ENCODE measurements around the gene ARL2BP.
"Not testable (repeated sequence)": the region's sequence is repeated elsewhere in the genome, so short reads cannot be mapped to it uniquely, and the experiment has no call there.

Gene ARL2BP

DNA sequence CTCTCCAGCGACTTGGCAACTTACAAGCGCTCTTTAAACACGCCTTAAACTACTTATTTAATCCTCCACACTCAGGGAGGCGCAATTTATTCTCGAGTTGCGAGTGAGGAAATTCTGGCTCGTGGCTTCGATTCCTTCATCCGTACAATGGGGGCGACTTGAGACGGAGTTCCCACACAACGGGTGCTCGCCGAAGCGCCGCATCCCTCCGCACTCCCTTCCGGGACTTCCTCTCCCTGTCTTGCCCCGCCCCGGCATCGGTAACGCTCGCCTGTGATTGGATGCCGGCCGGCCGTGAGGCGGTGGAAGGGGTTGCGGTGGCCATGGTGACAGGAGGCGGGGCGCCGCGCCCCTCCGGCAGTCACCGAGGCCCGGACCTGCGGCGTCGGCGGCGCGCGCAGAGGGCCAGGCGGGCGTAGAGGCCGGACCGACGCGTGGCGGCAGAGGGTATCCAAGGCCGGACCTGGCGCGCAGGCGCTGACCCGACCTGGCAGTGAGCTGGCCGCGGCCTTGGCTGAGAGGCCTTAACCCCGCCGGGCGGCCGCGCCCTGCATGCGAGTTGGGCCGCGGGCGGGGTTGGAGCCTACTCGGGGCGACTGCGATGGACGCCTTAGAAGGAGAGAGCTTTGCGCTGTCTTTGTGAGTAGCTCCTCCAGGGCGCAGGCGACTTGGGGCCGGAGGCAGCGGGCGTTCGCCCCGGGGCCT lies at the start of gene ARL2BP:
Gene ARL2BP, plus strand, starts transcription at position 493 of the 705 bp plus-strand sequence. Its CDS starts 109 bp downstream, at position 602.
- DNase-seq = peak; percentile 58 to 99 (median 96)

DNA sequence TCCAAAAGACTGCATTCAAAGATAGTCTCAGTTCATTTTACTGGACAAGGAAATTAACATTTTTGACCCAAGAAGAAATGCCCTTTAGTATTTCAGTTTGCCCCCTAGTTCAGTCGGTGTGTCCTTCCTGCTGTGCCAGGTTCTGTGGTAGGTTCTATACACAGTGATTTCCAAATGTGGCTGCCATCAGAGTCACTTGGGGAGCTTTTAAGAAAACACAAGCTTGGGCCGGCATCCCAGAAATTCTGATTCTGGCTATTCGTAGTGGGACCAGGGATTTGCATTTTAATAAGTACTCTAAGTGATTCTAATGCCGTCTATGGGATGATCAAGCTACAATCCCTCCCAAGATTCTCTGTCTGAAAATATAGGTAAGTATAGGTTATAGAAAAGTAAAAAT lies 48.8 kb upstream of the ARL2BP start:
- DNase-seq = peak in 18 of 51 donors; percentile 4 to 58 (median 20)

DNA sequence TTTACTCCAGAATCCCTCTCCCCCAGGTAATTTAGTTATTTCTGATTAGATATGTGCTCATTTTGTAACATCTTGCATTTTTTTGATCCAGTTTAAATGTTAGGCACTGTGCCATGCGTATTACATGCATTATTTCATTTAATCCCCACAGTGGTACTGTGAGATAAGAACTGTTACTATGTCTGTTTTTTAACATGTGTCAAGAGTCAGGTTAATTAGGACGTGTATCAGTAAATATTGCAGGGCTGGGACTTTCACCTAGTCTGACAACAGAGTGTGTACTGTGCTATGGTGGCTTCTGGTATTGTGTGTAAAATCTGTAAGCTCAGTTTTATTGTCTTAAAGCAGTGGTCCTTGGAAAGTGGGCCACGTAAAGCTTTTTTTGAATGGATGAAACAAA lies 48.3 kb upstream of the ARL2BP start:
- no peak for DNase-seq

DNA sequence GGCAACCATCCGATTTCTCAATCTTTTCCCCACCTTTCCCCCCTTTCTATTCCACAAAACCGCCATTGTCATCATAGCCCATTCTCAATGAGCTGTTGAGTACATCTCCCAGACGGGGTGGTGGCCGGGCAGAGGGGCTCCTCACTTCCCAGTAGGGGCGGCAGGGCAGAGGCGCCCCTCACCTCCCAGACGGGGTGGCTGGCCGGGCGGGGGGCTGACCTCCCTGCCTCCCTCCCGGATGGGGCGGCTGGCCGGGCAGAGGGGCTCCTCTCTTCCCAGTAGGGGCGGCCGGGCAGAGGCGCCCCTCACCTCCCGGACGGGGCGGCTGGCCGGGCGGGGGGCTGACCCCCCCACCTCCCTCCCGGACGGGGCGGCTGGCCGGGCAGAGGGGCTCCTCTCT lies 44.7 kb upstream of the ARL2BP start:
- DNase-seq = not testable (repeated sequence)

DNA sequence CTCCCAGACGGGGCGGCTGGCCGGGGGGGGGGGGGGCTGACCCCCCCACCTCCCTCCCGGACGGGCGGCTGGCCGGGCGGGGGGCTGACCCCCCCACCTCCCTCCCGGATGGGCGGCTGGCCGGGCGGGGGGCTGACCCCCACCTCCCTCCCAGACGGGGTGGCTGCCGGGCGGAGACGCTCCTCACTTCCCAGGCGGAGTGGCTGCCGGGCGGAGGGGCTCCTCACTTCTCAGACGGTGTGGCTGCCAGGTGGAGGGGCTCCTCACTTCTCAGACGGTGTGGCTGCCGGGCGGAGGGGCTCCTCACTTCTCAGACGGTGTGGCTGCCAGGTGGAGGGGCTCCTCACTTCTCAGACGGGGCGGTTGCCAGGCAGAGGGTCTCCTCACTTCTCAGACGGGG lies 44.1 kb upstream of the ARL2BP start:
- not testable (repeated sequence) for DNase-seq

DNA sequence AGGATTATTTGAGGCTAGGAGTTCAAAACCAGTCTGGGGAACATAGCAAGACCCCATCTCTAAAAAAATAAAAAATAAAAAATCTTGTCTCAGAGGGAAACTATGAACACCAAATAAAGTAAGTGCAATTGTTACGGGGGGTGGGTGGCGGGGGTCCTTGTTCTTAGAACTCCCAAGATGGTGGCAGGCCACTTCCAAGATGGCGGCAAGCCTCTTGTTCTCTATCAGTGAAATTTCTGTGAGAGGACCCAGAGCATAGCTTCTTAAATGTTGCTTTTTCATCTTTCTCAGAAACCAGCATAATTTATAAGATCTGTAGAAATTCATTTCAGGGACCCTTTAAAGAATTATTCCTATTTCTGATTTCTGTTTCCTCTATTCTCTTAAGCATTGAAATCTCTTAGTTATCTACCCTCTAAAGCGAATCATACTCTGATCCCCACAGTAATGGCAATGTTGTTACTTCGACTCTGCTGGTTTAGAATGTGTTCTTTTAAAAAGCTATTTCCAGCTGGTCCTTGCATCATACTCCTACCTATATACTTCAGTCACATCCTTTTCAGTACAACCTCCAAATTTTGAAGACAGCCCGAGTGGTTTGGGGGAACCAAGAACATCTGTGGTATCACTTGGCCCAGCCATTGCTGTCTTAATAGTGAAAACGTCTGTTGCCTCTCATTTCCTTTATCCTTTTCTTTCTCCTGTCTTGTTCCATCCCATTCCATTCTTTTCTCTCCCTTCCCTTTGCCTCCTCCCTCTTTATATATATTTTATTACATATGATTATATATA lies 42.8 kb upstream of the ARL2BP start:
- DNase-seq = no peak

DNA sequence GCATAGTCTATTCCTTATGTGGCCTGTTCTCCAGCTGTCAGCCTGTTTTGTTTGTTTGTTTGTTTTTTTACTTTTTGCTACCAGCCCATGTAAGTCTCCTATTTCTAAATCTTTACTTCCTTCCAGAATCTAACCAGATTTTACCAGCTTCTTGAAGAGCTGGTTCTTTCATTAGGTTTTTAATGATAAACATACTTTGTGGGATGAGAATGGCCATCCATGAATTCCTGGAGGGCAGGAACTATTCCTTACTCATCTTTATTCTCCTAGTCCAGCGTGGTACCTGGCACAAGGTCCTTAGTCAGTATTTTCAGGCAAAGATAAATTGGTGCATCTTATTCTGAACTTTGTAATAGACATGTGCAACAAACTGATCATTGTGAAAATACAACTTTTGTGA lies 41.6 kb upstream of the ARL2BP start:
- no peak for DNase-seq

DNA sequence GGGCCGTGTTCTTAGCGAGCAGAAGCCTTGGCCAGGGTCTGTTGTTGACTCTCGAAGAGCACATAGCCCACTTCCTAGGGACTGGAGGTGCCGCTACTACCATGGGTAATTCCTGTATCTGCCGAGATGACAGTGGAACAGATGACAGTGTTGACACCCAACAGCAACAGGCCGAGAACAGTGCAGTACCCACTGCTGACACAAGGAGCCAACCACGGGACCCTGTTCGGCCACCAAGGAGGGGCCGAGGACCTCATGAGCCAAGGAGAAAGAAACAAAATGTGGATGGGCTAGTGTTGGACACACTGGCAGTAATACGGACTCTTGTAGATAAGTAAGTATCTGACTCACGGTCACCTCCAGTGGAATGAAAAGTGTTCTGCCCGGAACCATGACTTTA lies 40.4 kb upstream of the ARL2BP start:
- no peak for DNase-seq

DNA sequence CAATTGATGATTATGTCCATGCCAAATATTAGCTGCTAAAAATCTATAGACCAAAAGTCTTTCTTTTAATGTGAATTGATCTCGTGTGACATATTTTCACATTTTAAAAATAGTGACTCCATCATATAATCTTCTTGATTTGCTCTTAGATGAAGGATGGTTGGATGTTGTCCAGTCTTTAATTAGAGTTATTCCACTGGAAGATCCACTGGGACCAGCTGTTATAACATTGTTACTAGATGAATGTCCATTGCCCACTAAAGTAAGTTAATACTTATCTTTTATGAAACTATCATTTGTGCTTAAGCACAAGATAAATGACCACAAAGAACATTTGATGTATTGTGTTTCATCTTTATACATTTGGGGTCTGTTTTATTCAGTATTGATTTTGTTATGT lies 36.1 kb upstream of the ARL2BP start:
- DNase-seq = no peak

DNA sequence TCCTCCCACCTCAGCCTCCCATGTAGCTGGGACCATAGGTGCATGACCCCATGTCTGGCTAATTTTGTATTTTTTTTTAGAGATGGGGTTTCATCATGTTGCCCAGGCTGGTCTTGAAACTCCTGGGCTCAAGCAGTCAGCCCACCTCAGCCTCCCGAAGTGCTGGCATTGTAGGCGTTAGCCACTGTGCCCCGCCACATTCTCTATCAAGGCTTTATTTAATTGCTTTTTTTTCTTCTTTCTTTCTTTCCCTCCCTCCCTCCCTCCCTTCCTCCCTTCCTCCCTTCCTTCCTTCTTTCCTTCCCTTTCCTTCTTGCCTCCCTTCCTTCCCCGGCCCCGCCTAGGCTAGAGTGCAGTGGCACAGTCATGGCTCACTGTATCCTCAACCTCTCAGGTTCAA lies 35.3 kb upstream of the ARL2BP start:
- no peak for DNase-seq

DNA sequence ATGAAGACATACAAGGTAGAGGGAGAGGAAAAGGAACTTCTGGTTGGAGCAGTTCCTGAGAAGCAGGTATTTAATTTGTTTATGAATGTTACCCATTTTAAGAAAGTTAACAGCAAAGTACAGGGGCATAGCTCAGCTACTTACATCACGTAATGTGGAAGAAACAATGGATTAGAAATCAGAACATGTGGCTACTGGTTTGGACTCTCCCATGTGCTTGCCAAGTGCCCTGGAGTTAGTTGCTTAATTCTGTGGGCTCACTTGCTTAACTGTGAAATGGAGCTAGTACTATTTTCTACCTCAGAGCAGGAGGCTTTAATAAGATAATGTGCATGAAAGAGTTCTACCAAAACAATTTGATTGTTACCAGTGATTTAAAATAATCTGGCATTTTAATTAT lies 31.6 kb upstream of the ARL2BP start:
- no peak for DNase-seq

DNA sequence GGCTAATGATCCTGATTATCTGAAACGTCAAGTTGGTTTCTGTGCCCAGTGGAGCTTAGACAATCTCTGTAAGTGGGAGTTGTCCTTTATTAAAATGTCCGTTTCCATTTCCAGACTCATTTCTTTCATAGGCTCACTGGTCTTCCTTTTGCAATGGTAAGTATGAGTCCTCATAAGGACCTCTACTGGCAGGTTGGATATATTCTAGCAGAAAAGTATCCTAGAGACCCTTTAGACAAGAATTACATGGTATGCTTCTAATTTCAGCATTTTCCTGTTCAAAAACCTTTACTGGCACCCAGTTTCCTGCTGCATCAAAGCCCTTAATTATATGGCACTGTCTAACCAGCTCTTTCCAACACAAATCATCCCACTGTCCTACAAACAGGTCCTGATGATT lies 28.1 kb upstream of the ARL2BP start:
- DNase-seq = no peak

DNA sequence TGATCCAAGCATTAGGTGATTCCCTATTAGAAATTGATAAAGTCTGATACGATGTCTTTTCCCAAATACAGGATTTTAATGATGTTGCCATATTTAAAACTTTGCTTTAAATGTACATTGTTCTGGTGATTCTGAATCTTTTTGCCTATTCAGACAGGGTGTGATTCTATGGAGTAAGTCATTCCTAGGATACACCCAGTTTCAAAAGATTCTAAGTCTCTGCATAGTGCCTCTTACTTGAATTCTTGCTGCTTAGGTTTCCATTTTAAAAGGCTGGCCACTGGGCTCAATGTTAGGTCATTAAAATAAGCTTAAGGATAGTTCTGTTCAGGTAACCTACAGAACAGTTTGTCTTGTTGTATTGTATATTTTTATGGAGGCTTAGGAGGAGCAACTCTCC lies 22.0 kb upstream of the ARL2BP start:
- no peak for DNase-seq

DNA sequence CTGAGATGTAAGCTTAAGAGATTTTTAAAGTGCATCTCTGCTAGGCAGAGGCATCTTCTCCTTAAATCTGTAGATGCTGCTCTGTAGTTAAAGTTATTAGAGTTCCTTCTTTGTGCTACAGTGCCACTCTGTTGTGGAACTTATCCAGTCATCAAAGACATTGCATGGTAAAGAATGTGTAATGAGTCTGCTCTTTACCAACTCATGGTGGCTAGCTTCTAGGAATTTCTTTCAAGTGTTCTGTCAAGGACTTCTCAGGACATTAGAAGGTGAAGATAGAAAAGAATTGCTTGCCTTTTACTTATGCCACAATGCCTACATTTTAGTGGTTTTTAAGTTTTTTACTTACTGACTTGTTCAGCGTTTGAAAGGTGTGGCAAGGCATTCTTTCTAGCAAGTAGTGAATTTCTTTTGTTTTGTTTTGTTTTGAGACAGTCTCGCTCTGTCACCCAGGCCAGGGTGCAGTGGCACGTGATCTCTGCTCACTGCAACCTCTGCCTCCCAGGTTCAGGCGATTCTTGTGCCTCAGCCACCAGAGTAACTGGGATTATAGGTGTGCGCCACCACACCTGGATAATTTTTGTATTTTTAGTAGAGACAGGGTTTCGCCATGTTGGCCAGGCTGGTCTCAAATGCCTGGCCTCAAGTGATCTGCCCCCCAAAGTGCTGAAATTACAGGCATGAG lies 20.3 kb upstream of the ARL2BP start:
- DNase-seq = no peak

DNA sequence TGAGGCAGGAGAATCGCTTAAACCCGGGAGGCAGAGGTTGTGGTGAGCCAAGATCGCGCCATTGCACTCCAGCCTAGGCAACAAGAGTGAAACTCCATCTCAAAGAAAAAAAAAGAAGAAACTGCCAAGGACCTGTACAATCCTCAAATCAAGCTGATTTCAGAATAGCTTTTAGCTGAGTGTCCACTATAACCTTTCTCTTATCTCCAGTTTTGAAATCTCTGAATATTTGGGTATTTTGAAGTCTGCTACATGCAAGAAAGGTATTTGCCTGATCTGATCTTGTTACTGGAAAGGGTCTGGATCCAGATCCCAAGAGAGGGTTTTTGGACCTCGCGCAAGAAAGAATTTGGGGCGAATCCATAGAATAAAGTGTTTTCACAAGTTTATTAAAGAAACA lies 19.1 kb upstream of the ARL2BP start:
- no peak for DNase-seq

DNA sequence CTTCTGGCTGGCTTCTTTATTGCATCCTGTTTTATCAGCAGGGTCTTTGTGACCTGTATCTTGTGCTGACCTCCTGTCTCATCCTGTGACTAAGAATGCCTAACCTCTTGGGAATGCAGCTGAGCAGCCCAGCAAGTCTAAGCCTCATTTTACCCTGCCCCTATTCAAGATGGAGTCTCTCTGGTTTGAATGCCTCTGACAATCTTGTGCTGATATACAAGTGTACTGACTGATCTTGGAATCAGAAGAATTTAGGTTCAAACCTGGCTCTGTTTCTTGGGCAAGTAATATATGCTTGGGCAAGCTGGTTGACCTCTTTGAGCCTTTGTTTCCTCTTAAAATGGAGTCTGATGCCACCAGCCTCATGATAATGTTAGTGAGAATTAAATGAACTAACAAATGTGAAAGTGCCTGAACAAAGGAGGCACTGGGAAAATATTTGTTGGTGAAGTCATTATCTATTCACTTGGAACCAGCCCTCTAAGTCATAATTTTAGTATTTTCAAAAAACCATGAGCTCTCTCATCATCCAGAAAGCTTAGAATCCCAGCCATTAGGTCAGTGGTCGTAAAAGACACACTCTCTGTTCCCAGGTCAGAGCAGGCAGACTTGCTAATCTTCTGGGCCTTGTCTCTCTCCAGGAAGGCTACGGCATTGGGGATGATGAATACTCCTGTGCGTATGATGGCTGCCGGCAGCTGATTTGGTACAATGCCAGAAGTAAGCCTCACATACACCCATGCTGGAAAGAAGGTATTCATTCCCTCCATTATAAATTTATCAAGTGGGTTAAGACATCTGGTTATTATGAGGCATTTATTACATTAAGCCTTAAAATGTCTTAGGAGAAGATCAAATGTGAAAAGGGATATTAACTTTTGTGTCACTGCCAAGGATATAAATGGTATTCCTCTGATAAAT lies 18.1 kb upstream of the ARL2BP start:
- no peak for DNase-seq

DNA sequence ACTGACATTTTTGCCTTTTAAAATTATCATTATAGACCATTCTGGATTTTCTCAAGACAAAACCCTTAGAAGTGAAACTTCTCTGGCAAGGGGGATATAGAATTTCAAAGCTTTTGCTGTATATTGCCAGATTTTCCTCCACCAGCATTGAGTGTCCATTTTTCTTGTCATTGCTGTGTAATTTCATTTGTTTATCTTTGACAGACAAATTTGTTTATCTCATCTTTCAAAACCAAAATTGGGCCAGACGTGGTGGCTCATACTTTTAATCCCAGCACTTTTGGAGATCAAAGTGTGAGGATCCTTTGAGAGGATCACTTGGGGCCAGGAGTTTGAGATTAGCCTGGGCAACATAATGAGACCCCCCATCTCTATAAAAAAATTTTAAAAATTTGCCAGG lies 16.0 kb upstream of the ARL2BP start:
- DNase-seq = no peak

DNA sequence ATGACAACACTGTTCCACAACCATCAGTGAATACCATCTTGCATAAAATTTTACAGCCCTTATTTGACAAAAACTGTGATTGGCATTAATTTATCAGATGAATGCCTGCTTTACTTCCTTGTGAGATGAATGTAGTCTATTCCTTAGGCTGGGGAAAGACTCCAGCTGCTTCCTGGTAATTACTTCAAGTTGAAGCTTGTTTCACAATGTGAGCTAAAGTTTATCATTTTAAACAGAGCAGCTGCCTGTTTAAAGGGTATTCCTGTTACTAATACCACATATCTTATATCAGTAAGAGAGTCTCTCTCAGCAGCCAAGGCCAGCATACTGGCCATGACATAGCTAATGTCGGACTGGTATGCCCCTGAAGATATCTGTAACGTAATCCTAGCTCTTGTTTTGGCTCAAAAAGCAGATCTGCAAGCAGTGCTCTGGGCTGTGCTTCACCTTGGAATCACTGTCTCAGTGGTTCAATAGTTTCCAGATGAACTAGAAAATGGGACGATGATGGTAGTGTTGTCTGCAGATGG lies 13.2 kb upstream of the ARL2BP start:
- no peak for DNase-seq

DNA sequence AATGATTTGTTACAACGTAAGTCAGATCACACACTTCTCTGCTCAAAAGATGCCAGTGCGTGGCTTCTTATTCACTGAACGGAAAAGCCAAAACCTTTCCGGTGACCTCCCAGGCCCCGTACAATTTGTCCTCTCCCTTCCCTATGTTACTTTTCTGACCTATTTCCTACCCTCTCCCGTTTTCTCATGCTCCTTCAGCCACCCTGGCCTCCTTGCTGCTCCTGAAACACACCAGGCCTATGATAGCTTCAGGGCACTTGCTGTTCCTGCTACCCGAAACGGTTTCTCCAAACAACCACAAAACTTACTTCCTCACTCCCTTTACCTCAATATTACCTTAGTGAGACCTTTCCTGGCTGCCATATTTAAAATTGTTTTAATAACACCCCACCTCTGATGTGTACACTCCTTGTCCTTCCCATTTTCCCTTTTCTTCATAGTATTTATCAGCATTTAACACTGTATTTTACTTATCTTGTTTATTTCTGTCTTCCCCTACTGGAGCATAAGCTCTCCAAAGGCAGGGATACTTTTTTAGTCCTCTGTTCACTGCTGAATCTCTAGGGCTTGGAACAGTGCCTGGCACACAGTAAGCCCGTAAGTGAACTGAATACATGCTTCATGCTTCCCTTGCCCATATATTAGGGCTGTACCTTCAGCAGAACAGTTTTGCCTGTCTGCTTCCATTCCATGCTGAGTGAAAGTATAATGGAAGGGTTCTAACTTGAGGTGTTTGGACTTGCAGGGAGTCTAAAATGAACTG lies 10.9 kb upstream of the ARL2BP start:
- DNase-seq = no peak

DNA sequence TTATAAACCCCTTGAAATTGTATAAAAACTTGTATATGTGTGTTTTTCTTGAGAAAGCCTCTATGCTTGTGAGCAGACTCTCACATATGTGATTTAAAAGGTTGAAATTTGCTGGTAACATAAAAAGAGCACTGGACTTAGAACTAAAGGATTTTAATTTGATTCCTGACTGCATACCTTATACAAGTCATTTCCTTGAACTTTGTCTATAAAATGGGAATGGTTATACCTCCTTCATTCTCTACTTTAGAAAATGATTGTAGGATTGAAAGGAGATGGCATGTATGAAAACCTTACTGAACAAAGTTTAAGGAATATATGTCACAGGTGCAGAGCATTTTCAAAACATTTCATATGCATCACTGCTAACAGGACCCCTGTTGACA lies 10.4 kb upstream of the ARL2BP start:
- DNase-seq = no peak
